ENCODE data around the gene ARHGAP26.

GRCh38 chr5:143017541-143017940 is 247.4 kb downstream of the ARHGAP26 start:
- TF ChIP-seq CTCF (IDR thresholded peaks at IDR 0.05) (no peak), POLR2A (IDR thresholded peaks at IDR 0.05) (no peak)
